ENCODE results near the gene PEX12. TPM values are rescaled to one million over a fixed set of nuclear protein-coding genes. Genes with fewer than 3 reads are reported as not detected.

The PEX12 gene
- total RNA-seq (1 to 10 TPM; 3.5 to 5.6 TPM), polyA plus RNA-seq (1 to 10 TPM; 1.6 to 2.5 TPM)
- long read RNA-seq, donor 1, transcript PEX12-201 (3 exons, 2,675 nt), result major isoform, 5 of 7 reads
- long read RNA-seq, donor 1, partial matches to known transcripts, result 2 of 7 reads
- long read RNA-seq, donor 1, other reads (novel, unspliced or antisense), result 0 of 7 reads
- long read RNA-seq, donor 2, partial matches to known transcripts, result 0 of 1 reads
- long read RNA-seq, donor 2, other reads (novel, unspliced or antisense), result 0 of 1 reads

GRCh38 chr17:35578197-35578928 is at the start of gene PEX12:
Gene PEX12 (minus strand): TSS chr17:35578571. CDS start chr17:35578021, 550 bp downstream.
- 0 to 1% methylated on average over 45 of the region's 45 CpGs for WGBS, 2 donors
- ATAC-seq (ENCODE audit: low FRiP score) (peak; percentile 98), DNase-seq (peak; percentile 94)
- no peaks in the 10 kb centered on the region for H3K27me3 ChIP-seq (ENCODE audit: control insufficient read depth in 1 of 2, insufficient read depth in 2 of 2, low read length in 1 of 2)
- intact Hi-C loops (cut with DNase I), result loop anchor here in 1 of 2 donors (5.0 kb wide), 1 partner anchor 229 kb away; the partner anchor contains the start of gene TAF15
- no peaks in the 10 kb centered on the region for H3K4me1 ChIP-seq (ENCODE audit: control insufficient read depth in 1 of 2, insufficient read depth in 2 of 2, low read length in 2 of 2)
- H3K9me3 ChIP-seq (ENCODE audit: control insufficient read depth, low read length), result no peaks in the 10 kb centered on the region
- no peaks in the 10 kb centered on the region for H3K36me3 ChIP-seq (ENCODE audit: control insufficient read depth in 1 of 2, insufficient read depth in 2 of 2, low read length in 1 of 2)
- peak within 1 kb of the TSS; percentile 25 to 79 for H3K27ac ChIP-seq (ENCODE audit: low read depth in 1 of 2, low read length in 2 of 2)
- H3K4me3 ChIP-seq (ENCODE audit: low read length in 2 of 2), result peak within 1 kb of the TSS; percentile 55 to 69

DNA sequence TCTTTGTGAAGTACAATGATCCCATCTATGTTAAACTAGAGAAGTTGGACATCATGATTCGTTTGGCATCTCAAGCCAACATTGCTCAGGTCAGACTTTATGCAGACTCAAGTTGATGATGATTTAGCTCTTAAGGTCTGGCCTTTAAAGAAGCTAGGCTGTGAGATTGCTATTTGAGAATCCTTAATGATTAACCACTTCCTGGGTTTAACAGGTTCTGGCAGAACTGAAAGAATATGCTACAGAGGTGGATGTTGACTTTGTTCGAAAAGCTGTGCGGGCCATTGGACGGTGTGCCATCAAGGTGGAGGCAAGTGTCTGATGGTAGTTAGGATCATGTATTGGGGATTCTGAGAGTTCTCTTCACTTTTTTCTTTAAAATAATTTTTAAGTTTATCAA is 49.0 kb upstream of the PEX12 start:
- intact Hi-C loops (cut with DNase I), result no loop called here
- Histone ChIP-seq H3K27me3 (ENCODE audit: control insufficient read depth in 1 of 2, insufficient read depth in 2 of 2, low read length in 1 of 2) (no peaks in the 10 kb centered on the region), H3K9me3 (ENCODE audit: control insufficient read depth, low read length) (no peaks in the 10 kb centered on the region), H3K36me3 (ENCODE audit: control insufficient read depth in 1 of 2, insufficient read depth in 2 of 2, low read length in 1 of 2) (peaks cover 5 to 7% of the 10 kb centered on the region in 2 donors), H3K4me1 (ENCODE audit: control insufficient read depth in 1 of 2, insufficient read depth in 2 of 2, low read length in 2 of 2) (no peaks in the 10 kb centered on the region), H3K4me3 (ENCODE audit: low read length in 2 of 2) (no peak overlapping the region), H3K27ac (ENCODE audit: low read depth in 1 of 2, low read length in 2 of 2) (no peak overlapping the region)
- DNase-seq (no peak), ATAC-seq (ENCODE audit: low FRiP score) (no peak)
- WGBS, 2 donors, result 82 to 88% methylated on average over 4 of the region's 4 CpGs

DNA sequence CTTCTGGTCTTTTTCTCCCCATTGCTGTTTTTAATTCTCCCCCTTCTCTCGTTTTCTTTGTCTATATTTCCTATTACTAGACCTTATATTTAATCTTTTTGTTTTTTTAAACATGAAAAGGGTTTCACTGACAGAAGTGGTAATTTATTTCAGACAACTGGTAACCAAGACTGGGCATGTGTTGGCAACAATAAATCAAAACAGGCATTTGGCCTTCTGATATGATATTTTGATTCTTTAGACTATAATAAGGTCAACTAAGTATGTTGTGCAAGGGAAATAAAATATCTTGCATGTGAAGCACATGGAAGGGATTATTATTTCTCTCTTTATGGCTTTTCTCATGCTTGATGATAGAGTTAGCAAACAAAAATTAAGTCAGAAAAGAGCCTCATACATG is 43.4 kb upstream of the PEX12 start:
- H3K36me3 ChIP-seq (ENCODE audit: control insufficient read depth in 1 of 2, insufficient read depth in 2 of 2, low read length in 1 of 2), result peaks cover 2 to 4% of the 10 kb centered on the region in 2 donors
- H3K27ac ChIP-seq (ENCODE audit: low read depth in 1 of 2, low read length in 2 of 2), result no peak overlapping the region
- ATAC-seq (ENCODE audit: low FRiP score) (no peak), DNase-seq (no peak)
- no peaks in the 10 kb centered on the region for H3K27me3 ChIP-seq (ENCODE audit: control insufficient read depth in 1 of 2, insufficient read depth in 2 of 2, low read length in 1 of 2)
- no peak overlapping the region for H3K4me3 ChIP-seq (ENCODE audit: low read length in 2 of 2)
- 16 to 38% methylated on average over 1 of the region's 1 CpG for WGBS, 2 donors
- no peaks in the 10 kb centered on the region for H3K4me1 ChIP-seq (ENCODE audit: control insufficient read depth in 1 of 2, insufficient read depth in 2 of 2, low read length in 2 of 2)
- no peaks in the 10 kb centered on the region for H3K9me3 ChIP-seq (ENCODE audit: control insufficient read depth, low read length)
- intact Hi-C loops (cut with DNase I), result no loop called here

DNA sequence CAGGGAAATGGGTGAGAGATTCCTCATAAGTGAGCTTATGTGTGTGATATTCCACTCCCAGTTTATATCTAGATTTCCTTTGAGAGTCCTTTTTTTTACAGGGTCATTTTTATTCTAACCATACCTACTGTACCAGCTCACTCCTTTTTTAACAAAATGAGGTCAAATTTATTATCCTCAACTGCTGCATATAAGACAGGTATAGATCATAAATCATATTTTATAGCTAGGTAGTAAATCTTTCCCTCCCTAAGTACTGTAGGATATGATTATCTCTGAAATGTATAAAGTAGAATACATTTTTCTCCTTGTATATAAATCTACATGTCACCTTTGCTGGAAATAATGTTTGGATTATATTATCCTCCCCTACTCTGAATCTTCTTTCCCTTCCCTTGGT is 40.3 kb upstream of the PEX12 start:
- DNase-seq (no peak), ATAC-seq (ENCODE audit: low FRiP score) (no peak)
- intact Hi-C loops (cut with DNase I), result no loop called here
- no peak overlapping the region for H3K4me3 ChIP-seq (ENCODE audit: low read length in 2 of 2)
- H3K36me3 ChIP-seq (ENCODE audit: control insufficient read depth in 1 of 2, insufficient read depth in 2 of 2, low read length in 1 of 2), result no peaks in the 10 kb centered on the region
- no peaks in the 10 kb centered on the region for H3K9me3 ChIP-seq (ENCODE audit: control insufficient read depth, low read length)
- no peak overlapping the region for H3K27ac ChIP-seq (ENCODE audit: low read depth in 1 of 2, low read length in 2 of 2)
- no peaks in the 10 kb centered on the region for H3K4me1 ChIP-seq (ENCODE audit: control insufficient read depth in 1 of 2, insufficient read depth in 2 of 2, low read length in 2 of 2)
- no peaks in the 10 kb centered on the region for H3K27me3 ChIP-seq (ENCODE audit: control insufficient read depth in 1 of 2, insufficient read depth in 2 of 2, low read length in 1 of 2)

- intact Hi-C loops (cut with DNase I), result no loop called here
Measured at GRCh38 chr17:35617505-35617904, 39.1 kb upstream of the PEX12 start.

DNA sequence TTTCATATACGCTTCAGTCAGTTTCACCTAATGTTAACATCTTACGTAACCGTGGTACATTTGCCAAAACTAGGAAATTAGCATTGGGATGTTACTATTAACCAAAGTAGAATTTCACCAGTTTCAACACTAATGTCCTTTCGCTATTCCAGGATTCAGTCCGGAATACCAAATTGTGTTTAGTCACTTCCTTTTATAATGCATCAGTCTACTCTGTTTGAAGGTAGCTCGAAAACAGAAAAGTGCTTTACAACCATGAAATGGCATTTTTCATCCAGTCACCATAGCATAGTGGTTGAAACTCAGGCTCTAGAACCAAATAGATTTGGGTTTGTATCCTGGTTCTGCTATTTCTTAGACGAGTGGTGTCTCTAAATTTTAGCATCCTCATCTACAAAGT is 38.2 kb upstream of the PEX12 start:
- H3K27ac ChIP-seq (ENCODE audit: low read depth in 1 of 2, low read length in 2 of 2), result no peak overlapping the region
- H3K36me3 ChIP-seq (ENCODE audit: control insufficient read depth in 1 of 2, insufficient read depth in 2 of 2, low read length in 1 of 2), result peaks cover 1 to 2% of the 10 kb centered on the region in 2 donors
- 91 to 92% methylated on average over 7 of the region's 7 CpGs for WGBS, 2 donors
- intact Hi-C loops (cut with DNase I), result no loop called here
- H3K4me3 ChIP-seq (ENCODE audit: low read length in 2 of 2), result no peak overlapping the region
- H3K9me3 ChIP-seq (ENCODE audit: control insufficient read depth, low read length), result no peaks in the 10 kb centered on the region
- ATAC-seq (ENCODE audit: low FRiP score), result no peak
- DNase-seq, result no peak
- H3K27me3 ChIP-seq (ENCODE audit: control insufficient read depth in 1 of 2, insufficient read depth in 2 of 2, low read length in 1 of 2), result no peaks in the 10 kb centered on the region
- no peaks in the 10 kb centered on the region for H3K4me1 ChIP-seq (ENCODE audit: control insufficient read depth in 1 of 2, insufficient read depth in 2 of 2, low read length in 2 of 2)

More at GRCh38 chr17:35617505-35617904, 39.1 kb upstream of the PEX12 start:
- ATAC-seq (ENCODE audit: low FRiP score) (no peak), DNase-seq (no peak)
- 76% methylated on average over 2 of the region's 2 CpGs for WGBS, 2 donors
- H3K36me3 ChIP-seq (ENCODE audit: control insufficient read depth in 1 of 2, insufficient read depth in 2 of 2, low read length in 1 of 2), result peaks cover 0 to under 1% of the 10 kb centered on the region in 2 donors
- no peak overlapping the region for H3K4me3 ChIP-seq (ENCODE audit: low read length in 2 of 2)
- H3K27me3 ChIP-seq (ENCODE audit: control insufficient read depth in 1 of 2, insufficient read depth in 2 of 2, low read length in 1 of 2), result no peaks in the 10 kb centered on the region
- no peaks in the 10 kb centered on the region for H3K9me3 ChIP-seq (ENCODE audit: control insufficient read depth, low read length)
- H3K4me1 ChIP-seq (ENCODE audit: control insufficient read depth in 1 of 2, insufficient read depth in 2 of 2, low read length in 2 of 2), result no peaks in the 10 kb centered on the region
- H3K27ac ChIP-seq (ENCODE audit: low read depth in 1 of 2, low read length in 2 of 2), result no peak overlapping the region

GRCh38 chr17:35614810-35615209 is 36.4 kb upstream of the PEX12 start:
- no peaks in the 10 kb centered on the region for H3K4me1 ChIP-seq (ENCODE audit: control insufficient read depth in 1 of 2, insufficient read depth in 2 of 2, low read length in 2 of 2)
- peaks cover 1 to 2% of the 10 kb centered on the region in 2 donors for H3K36me3 ChIP-seq (ENCODE audit: control insufficient read depth in 1 of 2, insufficient read depth in 2 of 2, low read length in 1 of 2)
- H3K9me3 ChIP-seq (ENCODE audit: control insufficient read depth, low read length), result no peaks in the 10 kb centered on the region
- no peaks in the 10 kb centered on the region for H3K27me3 ChIP-seq (ENCODE audit: control insufficient read depth in 1 of 2, insufficient read depth in 2 of 2, low read length in 1 of 2)
- H3K27ac ChIP-seq (ENCODE audit: low read depth in 1 of 2, low read length in 2 of 2), result no peak overlapping the region
- DNase-seq (no peak), ATAC-seq (ENCODE audit: low FRiP score) (no peak)
- WGBS, 2 donors, result 81% methylated on average over 3 of the region's 3 CpGs
- no peak overlapping the region for H3K4me3 ChIP-seq (ENCODE audit: low read length in 2 of 2)
- intact Hi-C loops (cut with DNase I), result loop anchor here in 1 of 2 donors (5.0 kb wide), 1 partner anchor 132 kb away; no protein-coding TSS in a partner anchor

DNA sequence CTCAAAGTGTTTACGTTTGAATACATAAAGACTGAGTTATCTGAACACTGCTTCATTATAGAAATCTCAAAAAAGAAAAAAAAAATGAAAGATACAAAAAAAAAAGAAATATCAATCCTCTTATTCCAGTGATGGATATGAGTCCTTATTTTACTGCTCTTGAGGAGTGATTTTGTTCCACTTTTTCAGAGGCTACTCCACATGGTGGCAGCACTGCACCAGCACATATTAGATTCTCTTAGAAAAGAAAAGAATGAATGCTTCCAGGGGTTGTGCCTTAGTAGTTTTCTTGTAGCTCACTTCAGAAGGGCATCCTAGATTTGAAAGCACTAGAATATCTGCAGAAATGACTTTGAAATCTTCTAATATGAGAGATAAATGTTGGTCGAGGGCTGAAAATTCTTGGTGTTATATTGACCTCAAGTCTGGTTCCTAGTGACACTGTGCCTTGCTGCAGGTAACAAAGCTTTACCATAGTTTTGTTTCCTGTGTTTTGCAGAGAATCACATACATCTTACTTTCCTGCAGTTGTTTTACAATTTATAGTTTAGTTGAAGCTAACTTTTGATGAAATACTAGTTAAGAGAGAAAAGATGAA is 34.7 kb upstream of the PEX12 start:
- DNase-seq (peak in 1 of 2 donors; percentile 53), ATAC-seq (ENCODE audit: low FRiP score) (no peak)
- Histone ChIP-seq H3K27me3 (ENCODE audit: control insufficient read depth in 1 of 2, insufficient read depth in 2 of 2, low read length in 1 of 2) (no peaks in the 10 kb centered on the region), H3K9me3 (ENCODE audit: control insufficient read depth, low read length) (no peaks in the 10 kb centered on the region), H3K36me3 (ENCODE audit: control insufficient read depth in 1 of 2, insufficient read depth in 2 of 2, low read length in 1 of 2) (peaks cover 1 to 2% of the 10 kb centered on the region in 2 donors), H3K4me3 (ENCODE audit: low read length in 2 of 2) (no peak overlapping the region), H3K27ac (ENCODE audit: low read depth in 1 of 2, low read length in 2 of 2) (no peak overlapping the region), H3K4me1 (ENCODE audit: control insufficient read depth in 1 of 2, insufficient read depth in 2 of 2, low read length in 2 of 2) (no peaks in the 10 kb centered on the region)
- WGBS, 2 donors, result 65 to 80% methylated on average over 2 of the region's 2 CpGs
- intact Hi-C loops (cut with DNase I), result loop anchor here (2.0 to 5.0 kb wide), 2 partner anchors 134 kb away; no protein-coding TSS in a partner anchor
